Measurements from ENCODE around the gene ZBTB46.

ZBTB46 gene

DNA sequence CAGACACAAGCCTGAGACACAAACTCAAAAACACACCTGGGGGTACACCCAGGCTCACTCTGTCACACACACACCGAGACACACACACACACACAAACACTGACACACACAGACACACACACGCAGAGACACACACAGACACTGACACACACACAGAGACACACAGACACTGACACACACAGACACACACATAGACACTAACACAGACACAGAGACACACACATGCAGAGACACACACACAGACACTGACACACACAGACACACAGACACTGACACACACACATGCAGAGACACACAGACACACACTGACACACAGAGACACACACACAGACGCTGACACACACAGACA is 15.8 kb upstream of the ZBTB46 start:
- TF ChIP-seq, protein P1, sequence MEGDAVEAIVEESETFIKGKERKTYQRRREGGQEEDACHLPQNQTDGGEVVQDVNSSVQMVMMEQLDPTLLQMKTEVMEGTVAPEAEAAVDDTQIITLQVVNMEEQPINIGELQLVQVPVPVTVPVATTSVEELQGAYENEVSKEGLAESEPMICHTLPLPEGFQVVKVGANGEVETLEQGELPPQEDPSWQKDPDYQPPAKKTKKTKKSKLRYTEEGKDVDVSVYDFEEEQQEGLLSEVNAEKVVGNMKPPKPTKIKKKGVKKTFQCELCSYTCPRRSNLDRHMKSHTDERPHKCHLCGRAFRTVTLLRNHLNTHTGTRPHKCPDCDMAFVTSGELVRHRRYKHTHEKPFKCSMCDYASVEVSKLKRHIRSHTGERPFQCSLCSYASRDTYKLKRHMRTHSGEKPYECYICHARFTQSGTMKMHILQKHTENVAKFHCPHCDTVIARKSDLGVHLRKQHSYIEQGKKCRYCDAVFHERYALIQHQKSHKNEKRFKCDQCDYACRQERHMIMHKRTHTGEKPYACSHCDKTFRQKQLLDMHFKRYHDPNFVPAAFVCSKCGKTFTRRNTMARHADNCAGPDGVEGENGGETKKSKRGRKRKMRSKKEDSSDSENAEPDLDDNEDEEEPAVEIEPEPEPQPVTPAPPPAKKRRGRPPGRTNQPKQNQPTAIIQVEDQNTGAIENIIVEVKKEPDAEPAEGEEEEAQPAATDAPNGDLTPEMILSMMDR (IDR thresholded peaks at IDR 0.05; ENCODE audit: extremely low read depth, missing control alignments), result no peak
- DNase-seq (ENCODE audit: low spot score), result no peak

DNA sequence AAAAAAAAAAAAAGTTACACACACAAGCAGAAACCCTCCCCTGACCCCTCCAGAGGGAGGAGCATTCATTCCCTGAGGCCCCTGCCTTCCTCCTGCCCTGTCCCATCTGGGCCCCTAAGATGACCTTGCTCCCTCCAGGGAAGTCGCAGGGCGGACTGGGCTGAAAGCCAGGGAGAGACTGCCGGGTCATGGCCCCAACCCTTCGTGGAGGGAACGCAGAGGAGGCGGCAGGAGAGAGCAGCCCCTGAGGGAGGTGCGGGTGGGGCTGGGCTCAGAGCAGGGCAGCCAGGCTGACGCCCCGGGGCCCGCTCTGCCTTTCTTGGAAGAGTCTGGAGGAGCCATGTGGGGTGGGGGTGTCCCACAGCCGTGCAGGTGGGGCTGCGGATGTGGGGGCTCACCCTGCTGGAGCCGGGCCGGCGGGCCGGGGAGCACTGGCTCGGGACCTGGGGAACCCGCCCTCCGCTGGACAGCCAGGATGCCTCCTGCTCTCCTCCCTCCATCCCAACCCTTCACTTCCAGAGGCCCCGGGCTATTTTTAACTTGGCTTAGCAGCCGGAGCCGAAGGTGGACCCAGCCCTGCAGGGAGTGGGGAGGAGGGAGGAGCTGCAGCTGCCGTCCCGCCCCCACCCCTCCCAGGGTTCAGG is 15.2 kb upstream of the ZBTB46 start:
- DNase-seq (ENCODE audit: low spot score), result no peak
- TF ChIP-seq, protein P1 (IDR thresholded peaks at IDR 0.05; ENCODE audit: extremely low read depth, missing control alignments), result no peak

DNA sequence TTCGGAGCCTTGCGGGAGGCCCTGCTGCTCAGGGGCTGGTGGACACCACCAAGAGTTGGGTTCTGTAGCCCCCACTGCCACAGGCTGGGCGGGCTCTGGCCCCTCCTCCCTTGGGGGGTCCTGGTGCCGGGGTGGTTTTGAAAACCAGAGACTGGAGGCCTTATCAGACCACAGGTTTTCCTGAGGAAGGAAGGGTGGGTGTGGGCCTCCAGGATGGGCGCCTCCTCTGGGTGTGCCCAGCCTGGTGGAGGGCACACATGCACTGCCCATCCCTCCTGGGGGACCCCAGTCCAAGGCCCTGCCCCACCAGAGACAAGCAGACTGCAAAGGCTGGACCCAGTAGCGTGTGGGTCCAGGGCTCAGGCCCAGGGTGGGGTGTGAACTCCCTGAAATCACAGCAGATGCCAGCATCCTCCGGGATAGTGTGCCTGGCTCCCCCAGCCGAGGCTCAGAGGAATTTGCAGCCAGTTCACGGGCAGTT is 13.5 kb upstream of the ZBTB46 start:
- TF ChIP-seq, protein P1 (IDR thresholded peaks at IDR 0.05; ENCODE audit: extremely low read depth, missing control alignments), result no peak
- no peak for DNase-seq (ENCODE audit: low spot score)

DNA sequence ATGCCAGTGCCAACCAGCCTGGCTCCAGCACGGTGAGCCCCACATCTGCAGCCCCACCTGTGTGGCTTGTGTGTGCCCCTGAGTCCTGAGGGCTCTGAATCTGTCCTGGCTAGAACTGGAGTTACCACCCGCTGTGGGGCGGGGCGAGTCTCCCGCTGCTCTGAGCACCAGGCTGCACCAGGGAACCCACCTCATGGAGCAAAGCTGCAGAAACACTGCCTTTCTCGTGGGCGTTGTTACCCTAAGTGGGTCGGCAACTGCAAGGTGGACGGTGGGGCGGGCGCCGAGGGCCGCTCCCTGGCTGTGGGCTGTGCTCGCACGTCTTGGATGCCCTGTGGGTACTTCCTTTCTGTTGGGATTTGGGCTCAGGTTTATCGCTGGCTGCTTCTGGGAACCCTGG is 12.7 kb upstream of the ZBTB46 start:
- DNase-seq (ENCODE audit: low spot score), result no peak

DNA sequence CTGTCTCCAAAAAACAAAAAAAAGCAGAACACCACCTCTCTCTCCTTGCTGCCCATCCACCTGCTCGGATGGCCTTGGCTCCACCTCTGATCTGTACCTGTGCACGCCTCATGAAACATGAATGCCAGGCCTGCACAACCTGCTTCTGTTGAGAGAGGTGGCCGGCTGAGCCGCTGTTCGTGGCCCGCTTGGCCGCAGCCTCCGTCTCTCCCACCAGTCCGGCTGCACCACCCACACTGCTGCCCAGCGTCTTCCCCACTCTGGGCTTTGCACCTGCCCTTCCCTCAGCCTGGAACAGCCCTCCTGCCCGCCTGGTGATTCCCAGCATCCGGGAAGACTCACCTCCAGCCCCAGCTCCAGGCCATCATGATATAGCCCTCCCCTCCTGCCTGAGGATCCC is 12.2 kb upstream of the ZBTB46 start:
- DNase-seq (ENCODE audit: low spot score), result no peak
- TF ChIP-seq, protein P1 (IDR thresholded peaks at IDR 0.05; ENCODE audit: extremely low read depth, missing control alignments), result no peak

More for the DNA sequence above, 12.7 kb upstream of the ZBTB46 start:
- TF ChIP-seq, protein P1 (IDR thresholded peaks at IDR 0.05; ENCODE audit: extremely low read depth, missing control alignments), result no peak

DNA sequence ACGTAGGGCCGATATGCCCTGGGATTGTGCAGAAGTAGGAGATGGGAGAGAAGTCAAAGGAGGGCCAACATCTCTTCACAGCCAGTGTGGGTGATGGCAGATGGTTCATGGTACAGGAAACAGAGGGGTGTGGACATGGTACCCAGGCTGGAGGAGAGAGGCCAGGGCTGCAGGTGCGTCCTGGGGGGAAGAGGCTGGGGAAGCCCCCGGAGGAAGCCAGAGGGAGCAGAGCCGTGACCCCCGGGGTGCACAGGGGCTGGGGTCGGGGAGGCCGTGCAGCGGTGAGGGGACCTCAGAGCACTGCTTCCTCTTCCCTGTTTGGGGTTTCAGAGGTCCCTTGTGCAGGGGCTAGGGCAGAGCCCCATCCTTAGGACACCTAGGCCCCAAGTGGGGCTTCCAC is 11.2 kb upstream of the ZBTB46 start:
- DNase-seq (ENCODE audit: low spot score), result no peak
- TF ChIP-seq, protein P1 (IDR thresholded peaks at IDR 0.05; ENCODE audit: extremely low read depth, missing control alignments), result no peak

DNA sequence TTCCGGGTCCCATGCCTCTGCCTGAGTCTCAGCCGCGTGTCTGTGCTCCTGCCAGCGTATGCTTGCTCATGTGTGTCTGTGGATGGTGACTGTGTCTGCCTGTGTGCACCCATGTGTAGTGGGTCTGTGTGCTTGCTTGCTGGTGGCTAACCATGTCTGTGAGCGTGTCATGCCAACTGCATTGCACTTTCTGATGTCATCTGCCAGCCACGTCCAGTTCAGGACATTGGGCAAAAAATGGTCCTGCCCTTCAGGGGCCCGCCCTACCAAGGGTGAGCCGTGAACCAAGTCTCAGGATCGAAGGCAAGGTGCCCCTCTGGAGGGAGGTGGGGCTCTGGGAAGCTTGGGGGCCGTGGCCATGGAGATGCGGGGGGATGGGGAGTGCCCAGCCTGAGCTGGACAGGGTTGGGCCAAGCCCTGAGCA is 9.4 kb upstream of the ZBTB46 start:
- TF ChIP-seq, protein P1 (IDR thresholded peaks at IDR 0.05; ENCODE audit: extremely low read depth, missing control alignments), result no peak
- no peak for DNase-seq (ENCODE audit: low spot score)
